Endodermal cell (in vitro differentiated cells): ENCODE data around the gene TM4SF5. TPM values are rescaled to one million over a fixed set of nuclear protein-coding genes. Genes with fewer than 3 reads are reported as not detected.

Experiments used
- DNase-seq: peaks from one replicate; pipeline ENCODE4 v3.0.0-alpha.2; 2017
- H3K27ac ChIP-seq: 2 replicates; pipeline ENCODE4 v1.5.1; 2013; ENCODE audit warnings: mild to moderate bottlenecking, low read depth, low read length, moderate library complexity
- H3K27me3 ChIP-seq: 2 replicates; pipeline ENCODE4 v1.6.1; 2013; ENCODE audit warnings: mild to moderate bottlenecking, low read length, moderate library complexity; ENCODE audit not compliant: insufficient read depth, control insufficient read depth, poor library complexity, severe bottlenecking
- H3K36me3 ChIP-seq: 2 replicates; pipeline ENCODE4 v1.7.0; 2013; ENCODE audit warnings: mild to moderate bottlenecking, low read length, moderate library complexity; ENCODE audit not compliant: control insufficient read depth, insufficient read depth
- H3K4me1 ChIP-seq: one replicate; pipeline ENCODE4 v1.7.0; 2013; ENCODE audit warnings: low read length; ENCODE audit not compliant: control insufficient read depth, insufficient read depth
- H3K4me3 ChIP-seq: 2 replicates; pipeline ENCODE4 v1.5.1; 2013; ENCODE audit warnings: mild to moderate bottlenecking, low read length, moderate library complexity
- H3K9ac ChIP-seq: 2 replicates; pipeline ENCODE4 v1.6.1; 2013; ENCODE audit warnings: mild to moderate bottlenecking, low read length, moderate library complexity; ENCODE audit not compliant: poor library complexity, severe bottlenecking; ENCODE audit errors: extremely low read depth
- H3K9me3 ChIP-seq: 2 replicates; pipeline ENCODE4 v1.6.1; 2013; ENCODE audit warnings: mild to moderate bottlenecking, low read length, moderate library complexity; ENCODE audit not compliant: control insufficient read depth
- H3K27ac Mint-ChIP-seq: 2 replicates; pipeline ENCODE4 v1.8.0; 2020; ENCODE audit warnings: mixed read lengths
- H3K27me3 Mint-ChIP-seq: 2 replicates; pipeline ENCODE4 v1.8.0; 2021; ENCODE audit warnings: mild to moderate bottlenecking, mixed read lengths; ENCODE audit not compliant: insufficient read depth
- H3K36me3 Mint-ChIP-seq: 2 replicates; pipeline ENCODE4 v1.8.0; 2020; ENCODE audit warnings: low read depth, mixed read lengths
- H3K4me1 Mint-ChIP-seq: 2 replicates; pipeline ENCODE4 v1.8.0; 2020; ENCODE audit warnings: mixed read lengths
- H3K4me3 Mint-ChIP-seq: 2 replicates; pipeline ENCODE4 v1.8.0; 2020; ENCODE audit warnings: mild to moderate bottlenecking, moderate library complexity, mixed read lengths
- H3K9me3 Mint-ChIP-seq: 2 replicates; pipeline ENCODE4 v1.8.0; 2020; ENCODE audit warnings: mild to moderate bottlenecking, mixed read lengths
- WGBS, 2 experiments: methylation state at CpG; one replicate each; pipeline versions ENCODE4 v1.1.5 to v1.1.7; 2013; ENCODE audit warnings: missing lambda C conversion rate in 2 of 2, mixed read lengths in 1 of 2; ENCODE audit not compliant: insufficient coverage in 1 of 2, insufficient read length in 1 of 2; 5-methylcytosine and 5-hydroxymethylcytosine counted together
- total RNA-seq, 2 donors: library from RNA; stranded (reverse); fragmentation: NEBNext Ultra II Directional in 1 of 2; extraction: Animal tissue kit (Norgen Biotek cat#: 25700) in 1 of 2; gene quantifications; 2 replicates in 1 of 2; 3 replicates in 1 of 2; pipeline ENCODE4 v1.2.1, GENCODE V29; 2021
- TF ChIP-seq, protein P1 (sequence below): fragments of 200-600 bp; sonication (generic); conservative IDR thresholded peaks from 2 replicates; pipeline ENCODE4 v1.5.0; 2021; ENCODE audit warnings: antibody characterized with exemption, mild to moderate bottlenecking

Gene TM4SF5
- total RNA-seq, 2 donors from 2014 or later: not detected

DNA sequence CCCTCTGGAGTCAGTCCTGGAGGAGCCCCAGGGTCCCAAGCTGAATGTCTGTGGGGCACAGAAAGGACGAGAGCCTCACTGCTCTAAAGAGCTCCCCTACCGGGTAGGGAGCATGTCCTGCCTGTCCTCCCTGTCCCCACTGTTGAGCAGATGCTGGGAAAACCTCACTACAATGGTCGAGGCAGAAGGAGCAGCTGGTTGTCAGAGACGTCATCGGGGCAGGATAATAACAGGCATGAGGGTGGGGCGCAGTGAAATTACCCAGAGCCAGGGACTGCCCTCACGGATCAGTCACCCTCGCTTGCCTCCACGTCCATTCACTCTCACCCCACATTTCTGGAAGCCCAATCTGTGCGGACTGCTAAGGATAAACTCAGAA lies 538 bp downstream of the TM4SF5 start:
- H3K4me3 ChIP-seq: no peak overlapping the region
- DNase-seq: no peak
- no peak overlapping the region for H3K4me3 Mint-ChIP-seq
- WGBS, 2 experiments: 74 to 83% methylated on average over 3 to 10 of the region's 10 CpGs
- H3K27me3 Mint-ChIP-seq: peaks cover 23% of the 10 kb centered on the region
- no peaks in the 10 kb centered on the region for H3K27me3 ChIP-seq
- no peaks in the 10 kb centered on the region for H3K36me3 Mint-ChIP-seq
- no peak overlapping the region for H3K27ac Mint-ChIP-seq
- H3K9ac ChIP-seq: no peak overlapping the region
- H3K4me1 Mint-ChIP-seq: no peaks in the 10 kb centered on the region
- H3K27ac ChIP-seq: no peak overlapping the region
- no peaks in the 10 kb centered on the region for H3K36me3 ChIP-seq
- TF ChIP-seq, protein P1, sequence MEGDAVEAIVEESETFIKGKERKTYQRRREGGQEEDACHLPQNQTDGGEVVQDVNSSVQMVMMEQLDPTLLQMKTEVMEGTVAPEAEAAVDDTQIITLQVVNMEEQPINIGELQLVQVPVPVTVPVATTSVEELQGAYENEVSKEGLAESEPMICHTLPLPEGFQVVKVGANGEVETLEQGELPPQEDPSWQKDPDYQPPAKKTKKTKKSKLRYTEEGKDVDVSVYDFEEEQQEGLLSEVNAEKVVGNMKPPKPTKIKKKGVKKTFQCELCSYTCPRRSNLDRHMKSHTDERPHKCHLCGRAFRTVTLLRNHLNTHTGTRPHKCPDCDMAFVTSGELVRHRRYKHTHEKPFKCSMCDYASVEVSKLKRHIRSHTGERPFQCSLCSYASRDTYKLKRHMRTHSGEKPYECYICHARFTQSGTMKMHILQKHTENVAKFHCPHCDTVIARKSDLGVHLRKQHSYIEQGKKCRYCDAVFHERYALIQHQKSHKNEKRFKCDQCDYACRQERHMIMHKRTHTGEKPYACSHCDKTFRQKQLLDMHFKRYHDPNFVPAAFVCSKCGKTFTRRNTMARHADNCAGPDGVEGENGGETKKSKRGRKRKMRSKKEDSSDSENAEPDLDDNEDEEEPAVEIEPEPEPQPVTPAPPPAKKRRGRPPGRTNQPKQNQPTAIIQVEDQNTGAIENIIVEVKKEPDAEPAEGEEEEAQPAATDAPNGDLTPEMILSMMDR: no peak
- no peaks in the 10 kb centered on the region for H3K9me3 ChIP-seq
- H3K4me1 ChIP-seq: no peaks in the 10 kb centered on the region
- no peaks in the 10 kb centered on the region for H3K9me3 Mint-ChIP-seq

DNA sequence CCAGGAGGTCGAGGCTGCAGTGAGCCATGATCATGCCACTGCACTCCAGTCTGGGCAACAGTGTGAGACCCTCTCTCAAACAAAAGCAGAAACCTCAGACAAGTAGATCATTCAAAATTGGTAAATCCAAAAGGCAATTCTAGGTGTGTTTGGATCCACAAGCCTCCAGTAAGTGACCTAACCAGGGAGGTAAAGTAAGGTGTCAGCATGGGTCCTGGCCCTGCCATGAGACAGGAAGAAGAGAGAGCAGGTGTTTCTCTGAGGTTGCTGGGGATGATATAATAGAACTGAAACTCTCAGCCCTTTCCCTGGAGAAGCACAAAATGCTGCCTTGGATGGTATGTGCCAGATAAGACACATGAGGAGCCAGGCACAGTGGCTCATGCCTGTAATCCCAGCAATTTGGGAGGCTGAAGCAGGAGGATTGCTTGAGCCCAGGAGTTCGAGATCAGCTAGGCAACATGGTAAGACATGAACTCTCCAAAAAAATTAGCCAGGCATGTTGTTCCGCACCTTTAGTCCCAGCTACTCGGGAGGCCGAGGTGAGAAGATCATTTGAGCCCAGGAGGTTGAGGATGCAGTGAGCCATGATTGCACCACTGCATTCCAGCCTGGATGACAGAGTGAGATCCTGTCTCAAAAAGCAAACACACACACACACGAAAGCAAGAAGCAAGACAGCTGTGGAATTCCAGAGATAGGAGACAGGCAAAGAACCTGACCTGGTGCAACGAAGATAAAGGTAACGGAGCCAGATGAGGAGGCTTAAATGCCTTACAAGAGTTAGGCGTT lies 6.5 kb downstream of the TM4SF5 start:
- H3K36me3 ChIP-seq: no peaks in the 10 kb centered on the region
- peaks cover 47% of the 10 kb centered on the region for H3K27me3 Mint-ChIP-seq
- peaks cover 25% of the 10 kb centered on the region for H3K27me3 ChIP-seq
- no peaks in the 10 kb centered on the region for H3K9me3 ChIP-seq
- no peaks in the 10 kb centered on the region for H3K4me1 Mint-ChIP-seq
- no peaks in the 10 kb centered on the region for H3K9me3 Mint-ChIP-seq
- WGBS, 2 experiments: 86 to 87% methylated on average over 8 to 9 of the region's 9 CpGs
- TF ChIP-seq, protein P1: no peak
- H3K27ac ChIP-seq: no peak overlapping the region
- no peak overlapping the region for H3K4me3 ChIP-seq
- no peak overlapping the region for H3K27ac Mint-ChIP-seq
- H3K36me3 Mint-ChIP-seq: no peaks in the 10 kb centered on the region
- H3K4me1 ChIP-seq: no peaks in the 10 kb centered on the region
- DNase-seq: no peak
- H3K4me3 Mint-ChIP-seq: no peak overlapping the region
- no peak overlapping the region for H3K9ac ChIP-seq

- Histone ChIP-seq H3K9me3 (no peaks in the 10 kb centered on the region), H3K4me3 (no peak overlapping the region), H3K27ac (no peak overlapping the region), H3K9ac (no peak overlapping the region), H3K27me3 (peaks cover 46% of the 10 kb centered on the region), H3K4me1 (no peaks in the 10 kb centered on the region), H3K36me3 (no peaks in the 10 kb centered on the region)
- Mint-ChIP-seq H3K27ac (no peak overlapping the region), H3K4me1 (no peaks in the 10 kb centered on the region), H3K36me3 (no peaks in the 10 kb centered on the region), H3K27me3 (peaks cover 57% of the 10 kb centered on the region), H3K4me3 (no peak overlapping the region), H3K9me3 (no peaks in the 10 kb centered on the region)
- TF ChIP-seq, protein P1: no peak
- no peak for DNase-seq
- 85 to 88% methylated on average over 10 to 11 of the region's 11 CpGs for WGBS, 2 experiments
These were observed 8.8 kb downstream of the TM4SF5 start for GRCh38 chr17:4780325-4780955.
